NCI-H2107 (cell line): ENCODE data around the gene DPP10.

Experiments
- DNase-seq: peaks from one replicate; lab custom pipeline; 2025; lab: John Stamatoyannopoulos, UW

Gene DPP10

DNA sequence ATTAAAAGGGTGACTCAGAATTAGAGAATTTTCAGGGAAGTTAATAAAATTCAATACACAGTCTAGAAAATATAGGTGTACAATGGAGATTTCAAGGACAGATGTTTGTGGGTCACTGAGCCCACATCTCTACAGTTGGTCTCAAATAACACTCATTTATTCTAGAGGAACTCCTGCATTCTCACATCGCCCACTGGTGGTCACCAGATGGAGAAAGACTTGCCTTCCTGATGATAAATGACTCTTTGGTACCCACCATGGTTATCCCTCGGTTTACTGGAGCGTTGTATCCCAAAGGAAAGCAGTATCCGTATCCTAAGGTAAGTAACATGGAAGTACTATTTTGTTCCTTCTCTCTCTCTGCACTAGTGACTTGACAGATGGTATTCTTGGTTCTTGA, 1297.1 kb downstream of the DPP10 start:
- DNase-seq = no peak

DNA sequence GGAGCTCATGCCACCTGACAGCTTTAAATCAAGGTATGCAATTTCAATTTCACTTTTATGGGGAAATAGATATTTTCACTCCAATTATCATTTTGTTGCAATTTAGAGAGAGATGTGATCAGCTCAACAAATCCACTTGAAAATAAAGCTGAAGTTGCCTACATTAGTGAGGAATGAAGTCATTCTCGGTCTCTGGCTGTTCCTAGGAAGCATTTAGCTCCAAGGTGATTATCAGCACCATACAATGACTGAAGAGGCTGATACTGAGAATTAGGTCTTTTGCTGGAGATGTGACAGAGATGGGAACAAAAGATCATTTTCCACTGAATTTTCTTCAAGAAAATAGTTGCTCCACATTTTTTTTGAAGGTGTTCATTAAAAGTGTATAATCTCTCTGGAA, 1303.7 kb downstream of the DPP10 start:
- DNase-seq = no peak

DNA sequence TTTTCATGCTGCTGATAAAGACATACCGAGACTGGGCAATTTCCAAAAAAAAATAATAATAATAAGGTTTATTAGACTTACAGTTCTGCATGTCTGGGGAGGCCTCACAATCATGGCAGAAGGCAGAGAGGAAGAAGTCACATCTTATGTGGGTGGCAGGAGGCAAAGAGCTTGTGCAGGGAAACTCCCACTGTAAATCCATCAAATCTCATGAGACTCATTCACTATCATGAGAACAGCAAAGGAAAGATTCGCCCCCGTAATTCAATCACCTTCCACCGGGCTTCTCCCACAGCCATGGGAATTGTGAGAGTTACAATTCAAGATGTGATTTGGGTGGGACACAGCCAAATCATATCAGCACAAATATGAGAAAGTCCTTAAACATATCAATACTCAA, 1314.8 kb downstream of the DPP10 start:
- no peak for DNase-seq

DNA sequence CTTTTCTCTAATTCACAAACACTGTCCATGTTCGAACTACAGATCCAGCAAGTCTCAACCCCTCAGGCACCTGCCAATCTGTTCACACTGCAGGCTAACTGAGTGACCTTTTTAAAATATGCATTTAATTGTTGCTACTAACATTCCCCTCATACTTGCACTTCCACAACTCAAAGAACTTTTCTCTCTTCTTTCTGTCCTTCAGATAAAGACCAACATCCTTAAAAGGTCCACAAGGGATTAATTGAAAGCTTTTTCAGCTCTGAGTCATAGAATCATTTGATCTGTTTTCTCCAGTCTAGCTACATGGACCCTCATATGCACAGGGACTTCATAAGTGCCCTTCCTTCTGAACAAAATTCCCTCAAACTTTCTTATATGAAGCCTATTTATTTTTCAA, 1321.2 kb downstream of the DPP10 start:
- no peak for DNase-seq

DNA sequence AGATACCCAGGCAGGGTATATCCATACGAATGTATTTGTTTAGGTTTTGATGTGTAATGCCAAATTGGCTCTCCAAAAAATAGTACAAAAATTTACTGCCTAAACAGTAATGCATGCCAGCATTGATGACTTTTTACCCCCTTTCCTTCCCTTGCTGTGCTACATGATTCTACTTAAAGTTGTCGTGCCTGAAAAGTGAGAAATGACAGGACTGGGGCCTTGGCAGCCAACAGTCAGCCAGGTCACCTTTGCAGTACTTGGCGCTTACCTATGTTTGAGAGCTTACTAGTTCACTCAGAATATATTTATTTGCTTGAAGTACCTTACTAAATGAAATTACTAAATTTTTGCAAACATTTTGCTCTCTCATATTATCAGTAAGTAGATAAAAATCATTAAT, 1329.1 kb downstream of the DPP10 start:
- DNase-seq = no peak

DNA sequence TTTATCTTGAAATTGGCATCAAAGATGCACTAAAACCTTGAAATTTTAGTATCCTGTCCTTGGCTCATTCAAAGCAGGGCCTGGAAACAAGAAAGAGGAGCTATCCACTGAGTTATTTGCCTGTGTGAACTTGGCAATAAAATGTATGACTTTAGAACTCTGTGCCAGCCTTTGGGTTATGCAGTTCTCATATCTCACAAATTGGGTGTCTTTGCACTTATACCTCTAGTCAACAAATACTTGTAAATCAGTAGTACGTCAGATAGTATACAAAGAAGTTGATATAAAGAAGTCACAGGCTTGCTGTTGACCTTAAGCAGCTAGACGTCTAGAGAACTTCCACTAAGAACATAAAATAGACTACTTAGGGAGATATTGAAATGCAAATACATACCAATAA, 1331.9 kb downstream of the DPP10 start:
- no peak for DNase-seq

DNA sequence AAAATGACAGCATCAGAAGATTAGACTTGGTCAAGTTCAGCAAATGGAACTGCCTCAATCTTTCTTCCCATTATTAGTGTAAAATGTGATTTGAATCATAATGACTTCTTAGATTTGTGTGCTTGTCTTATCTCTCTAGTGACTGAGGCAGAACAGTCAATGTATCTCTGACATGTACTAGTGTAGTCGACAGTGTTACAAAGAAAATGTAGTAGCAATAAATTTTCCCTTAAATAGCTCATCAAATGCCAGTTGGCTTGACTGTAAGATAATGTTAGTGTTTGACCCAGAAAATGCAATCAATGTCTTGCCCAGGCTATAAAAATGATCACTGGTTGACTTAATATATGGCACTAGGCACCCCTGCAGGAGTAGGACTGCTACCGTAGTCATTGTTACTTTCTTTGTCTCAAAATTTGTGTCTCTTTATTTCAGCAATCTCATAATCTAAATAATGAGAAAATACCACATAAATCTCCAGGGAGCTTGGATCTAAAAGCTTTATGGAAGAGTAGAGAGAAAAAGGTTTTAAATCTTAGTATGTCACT, 1336.7 kb downstream of the DPP10 start:
- DNase-seq = no peak

DNA sequence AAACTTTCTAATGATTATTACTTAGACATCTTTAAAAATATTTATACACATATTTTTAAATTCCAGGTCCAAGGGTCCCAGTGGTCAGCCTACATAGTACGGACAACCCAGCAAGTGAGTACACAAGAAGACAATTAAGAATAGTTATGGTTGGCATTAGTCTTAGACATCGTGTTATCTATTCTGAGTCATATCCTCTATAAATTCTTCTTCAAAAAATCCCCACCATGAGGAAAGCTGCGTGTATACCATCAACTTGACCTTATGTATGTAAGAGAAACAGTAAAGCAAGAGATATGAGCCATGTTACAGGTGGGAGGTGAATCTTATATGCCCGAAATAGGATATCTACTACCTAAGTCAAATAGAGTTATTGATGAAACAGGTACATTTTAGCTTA, 1339.8 kb downstream of the DPP10 start:
- DNase-seq = no peak

DNA sequence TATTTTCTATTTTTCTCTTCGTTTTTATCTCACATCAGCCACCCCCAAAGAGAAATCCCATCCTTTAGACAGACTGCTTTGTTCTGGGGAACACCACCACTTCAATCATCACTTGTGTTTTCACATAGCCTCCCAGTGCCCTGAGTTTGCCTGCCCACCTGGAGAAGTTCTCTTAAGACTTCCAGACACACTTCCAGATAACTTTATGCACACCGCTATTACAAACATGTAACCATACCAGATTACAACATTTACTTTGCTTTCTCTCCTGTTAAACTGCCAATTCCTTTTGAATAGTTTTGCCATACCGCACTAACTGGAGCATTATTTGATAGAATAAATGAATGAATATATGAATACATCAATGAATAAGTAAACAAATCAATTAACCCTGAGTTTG, 1353.6 kb downstream of the DPP10 start:
- no peak for DNase-seq

DNA sequence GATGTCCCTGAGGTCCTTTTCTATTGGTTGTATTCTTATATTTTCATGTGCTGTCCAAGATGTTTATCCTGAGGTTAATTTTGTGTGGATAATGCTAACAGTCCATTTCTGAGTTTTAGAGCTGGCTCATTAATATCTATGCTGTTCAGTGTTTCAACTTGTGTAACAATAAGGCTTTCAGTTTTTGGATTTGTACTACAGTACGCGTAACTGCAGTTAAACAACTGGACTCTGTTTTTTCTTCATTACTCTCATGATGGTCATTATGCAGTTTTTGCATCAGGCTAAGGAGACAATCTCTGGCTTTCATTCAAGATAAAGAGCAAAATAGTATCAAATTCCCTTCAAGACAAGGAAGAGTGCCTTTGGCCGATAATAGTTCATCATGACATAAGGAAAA, 1364.8 kb downstream of the DPP10 start:
- DNase-seq = no peak

DNA sequence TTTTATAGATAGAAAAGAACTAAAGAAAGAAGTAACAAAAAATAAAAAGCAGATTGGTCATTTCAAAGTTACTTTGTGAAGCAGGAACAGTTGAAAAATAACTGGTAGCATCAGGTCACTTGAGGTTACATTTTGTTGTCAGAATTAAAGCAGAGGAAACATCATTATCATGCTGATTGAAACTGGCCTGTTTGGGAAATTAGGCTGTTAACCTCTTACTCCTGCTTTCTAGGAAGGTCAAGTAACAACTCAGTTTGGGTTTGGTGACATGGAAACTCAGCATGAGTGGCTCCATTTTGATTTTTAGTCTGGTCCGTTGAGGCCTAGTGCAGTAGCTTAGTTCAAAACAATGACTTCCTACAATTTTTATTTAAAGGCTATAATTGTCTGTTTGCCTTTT, 1383.5 kb downstream of the DPP10 start:
- DNase-seq = no peak

DNA sequence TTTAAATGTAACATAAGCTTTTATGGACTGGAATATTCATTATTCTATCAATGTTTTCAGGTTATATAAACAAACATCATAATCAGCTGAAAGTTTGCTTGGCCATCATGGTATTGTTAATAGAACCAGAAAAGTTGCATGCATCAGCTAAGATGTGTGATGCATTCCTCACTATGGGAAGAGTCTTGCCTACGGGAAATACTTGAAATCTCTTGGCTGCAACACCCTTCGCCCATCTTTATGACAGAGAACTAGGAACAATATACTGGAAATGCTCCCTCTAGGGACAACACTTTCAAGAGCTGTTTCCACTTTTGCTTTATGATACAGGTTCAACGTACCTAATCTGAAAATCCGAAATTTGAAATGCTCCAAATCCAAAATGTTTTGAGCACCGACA, 1390.8 kb downstream of the DPP10 start:
- no peak for DNase-seq

DNA sequence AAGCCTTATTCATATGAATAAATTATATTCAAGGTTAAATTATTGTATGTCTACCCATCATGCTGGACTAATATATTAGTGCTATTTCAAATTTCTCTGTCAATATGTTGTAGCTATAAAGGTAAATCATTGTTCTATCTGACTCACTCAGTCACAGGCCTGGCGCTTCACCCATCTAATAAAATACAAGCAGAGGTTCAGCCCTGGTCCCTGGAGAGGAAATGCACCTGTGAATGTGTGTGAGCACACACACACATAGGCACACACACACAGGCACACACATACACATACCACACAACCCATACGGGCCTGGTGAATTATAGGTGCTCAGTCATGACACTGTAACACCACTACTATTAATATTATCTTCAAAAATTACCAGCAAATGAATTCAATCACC, 1396.1 kb downstream of the DPP10 start:
- DNase-seq = no peak

DNA sequence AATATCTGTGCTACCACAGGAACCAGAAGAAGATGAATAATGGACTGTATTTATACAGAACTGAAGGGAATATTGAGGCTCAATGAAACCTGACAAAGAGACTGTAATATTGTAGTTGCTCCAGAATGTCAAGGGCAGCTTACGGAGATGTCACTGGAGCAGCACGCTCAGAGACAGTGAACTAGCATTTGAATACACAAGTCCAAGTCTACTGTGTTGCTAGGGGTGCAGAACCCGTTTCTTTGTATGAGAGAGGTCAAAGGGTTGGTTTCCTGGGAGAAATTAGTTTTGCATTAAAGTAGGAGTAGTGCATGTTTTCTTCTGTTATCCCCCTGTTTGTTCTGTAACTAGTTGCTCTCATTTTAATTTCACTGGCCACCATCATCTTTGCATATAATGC, 1399.9 kb downstream of the DPP10 start:
- no peak for DNase-seq

DNA sequence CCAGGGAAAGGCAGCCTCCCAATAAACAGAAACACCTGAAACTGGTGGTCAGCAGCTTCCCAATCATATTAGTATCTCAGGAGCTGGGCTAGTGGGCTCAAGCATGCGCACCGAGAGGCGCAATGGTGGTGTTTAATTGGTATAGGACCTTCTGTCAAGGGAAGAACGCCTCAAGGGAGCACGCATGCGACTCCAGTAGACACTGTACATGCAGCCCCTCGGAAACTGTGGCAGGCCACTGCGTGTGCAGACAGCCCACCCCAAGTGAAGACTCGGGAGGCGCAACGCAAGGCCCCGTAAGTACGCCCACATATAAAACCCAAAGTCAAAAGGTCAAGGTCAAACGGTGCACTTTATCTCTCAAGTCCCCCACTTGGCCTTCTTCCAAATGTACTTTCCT, 1405.8 kb downstream of the DPP10 start:
- no peak for DNase-seq

DNA sequence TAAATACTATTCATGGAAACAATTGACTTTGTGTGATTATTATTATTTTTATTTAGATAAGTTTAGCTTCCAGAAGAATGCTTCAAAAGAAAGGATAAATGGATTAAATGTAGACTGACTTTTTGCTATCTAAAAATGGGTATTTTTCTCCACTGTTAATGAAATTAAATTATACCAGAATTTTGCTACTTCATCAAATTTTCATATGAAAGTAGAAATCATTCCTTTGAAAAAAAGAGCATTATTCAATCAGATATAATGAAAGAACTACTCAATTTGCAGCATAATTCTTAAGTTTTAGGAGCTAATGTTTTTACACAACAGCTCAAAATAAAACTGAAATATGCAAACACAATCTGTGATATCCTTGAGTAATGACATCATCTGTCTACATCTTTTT, 1424.6 kb downstream of the DPP10 start:
- no peak for DNase-seq

DNA sequence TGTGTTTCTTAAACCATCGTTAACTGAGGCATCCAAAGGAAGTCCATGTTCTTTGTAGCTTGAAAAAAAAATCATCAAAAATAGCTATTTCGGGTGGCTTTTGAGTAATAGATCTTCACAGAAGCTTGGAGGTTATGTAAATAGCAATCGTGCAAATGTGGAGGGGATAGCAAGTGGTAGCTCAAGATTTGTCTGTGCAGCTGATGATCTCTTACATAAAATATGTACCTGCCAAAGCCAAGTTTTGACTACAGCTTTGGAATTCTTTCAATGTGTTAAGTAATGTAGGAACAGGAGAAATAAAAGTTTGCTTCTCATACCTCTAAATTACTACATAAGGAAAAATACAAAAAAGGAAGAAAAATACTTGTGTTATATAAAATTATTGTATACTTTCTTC, 1432.0 kb downstream of the DPP10 start:
- DNase-seq = no peak

DNA sequence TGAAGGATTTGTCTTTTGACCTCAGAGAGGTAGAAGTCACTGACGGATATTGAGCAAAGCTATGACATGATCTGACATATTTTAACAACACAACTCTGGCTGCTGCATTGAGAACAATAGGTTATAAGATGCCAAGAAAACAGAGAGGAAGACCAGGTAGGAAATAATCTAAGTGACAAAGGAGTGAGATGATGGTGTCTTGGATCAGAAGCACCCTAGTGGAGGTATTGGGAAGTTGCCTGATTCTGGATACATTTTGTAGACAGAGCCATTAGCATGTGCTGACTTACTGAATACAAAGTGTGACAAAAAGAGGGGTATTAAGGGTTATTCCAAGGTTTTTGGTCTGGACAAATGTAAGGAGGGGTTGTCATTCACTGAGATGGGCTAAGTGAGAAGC, 1438.1 kb downstream of the DPP10 start:
- DNase-seq = no peak

DNA sequence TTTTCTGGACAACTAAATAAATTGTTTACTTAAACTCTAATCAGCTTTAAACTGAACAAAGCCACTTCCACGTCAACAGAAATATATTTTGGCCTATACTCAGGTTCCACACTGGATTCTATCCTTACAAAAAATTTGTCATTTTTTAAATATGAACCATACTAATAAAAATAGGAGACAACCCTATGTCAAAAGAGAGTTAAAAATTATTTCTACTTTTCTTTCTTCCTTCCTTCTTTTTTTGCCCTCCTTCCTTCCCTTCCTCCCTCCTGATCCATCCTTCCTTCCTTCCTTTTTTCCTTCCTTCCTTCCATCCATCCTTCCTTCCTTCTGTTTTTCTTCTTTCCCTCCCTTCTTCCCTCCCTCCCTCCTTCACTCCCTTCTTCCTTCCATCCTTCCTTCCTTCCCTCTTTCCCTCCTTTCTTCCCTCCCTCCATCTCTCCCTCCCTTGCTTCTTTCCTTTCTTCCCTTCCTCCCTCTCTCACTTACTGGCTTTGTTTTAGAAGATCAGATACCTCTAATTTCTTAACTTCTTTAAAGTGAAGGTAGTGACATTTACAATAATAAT, 1444.9 kb downstream of the DPP10 start:
- no peak for DNase-seq
